ENCODE results near the gene SP5.
"Not testable (repeated sequence)": the region's sequence is repeated elsewhere in the genome, so short reads cannot be mapped to it uniquely, and the experiment has no call there.

SP5 gene

GRCh38 chr2:170711196-170711773, 3.9 kb upstream of the SP5 start:
- no peak for DNase-seq (ENCODE audit: low spot score)

DNA sequence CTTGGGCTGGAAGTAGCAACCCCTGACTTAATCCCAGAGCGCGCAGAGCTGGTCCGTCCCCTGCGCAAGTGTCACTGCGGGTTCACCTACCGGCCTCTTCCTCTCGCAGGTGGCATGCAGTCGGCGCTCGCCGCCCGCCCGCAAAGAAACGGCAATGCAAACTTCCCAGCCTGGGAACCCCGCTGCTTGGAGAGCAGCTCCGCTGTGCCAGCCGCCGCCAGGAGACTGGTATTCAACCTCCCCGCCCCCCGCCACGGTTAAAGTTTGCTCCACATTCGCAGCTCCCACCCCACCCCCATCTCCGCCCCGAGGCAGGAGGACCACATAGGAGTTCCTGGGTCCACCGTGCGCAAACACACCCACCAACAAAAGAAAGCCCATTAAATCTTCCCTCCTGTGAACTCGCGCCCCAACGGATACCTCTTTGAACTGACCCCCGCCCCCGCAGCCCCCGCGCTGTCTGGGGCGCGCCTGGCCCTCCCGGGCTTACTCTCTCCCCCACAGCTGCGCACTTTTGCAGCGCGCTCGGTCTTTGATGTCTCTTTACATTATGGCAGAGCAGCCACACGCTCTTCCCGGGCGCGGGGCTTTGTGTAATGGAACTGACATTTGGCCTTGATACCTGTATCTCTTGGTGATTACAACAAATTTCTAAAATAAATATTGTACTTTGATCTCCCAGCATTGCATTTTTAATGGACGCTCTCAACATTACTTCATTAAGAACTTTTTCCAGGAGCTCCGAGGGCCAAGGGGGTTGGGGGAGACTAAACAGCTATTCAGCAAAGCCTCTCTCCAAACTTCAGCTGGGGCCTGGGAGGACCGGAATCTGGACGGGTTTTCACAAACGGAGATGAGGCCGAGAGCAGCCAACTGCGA, 3.1 kb upstream of the SP5 start:
- DNase-seq (ENCODE audit: low spot score) = no peak

- DNase-seq (ENCODE audit: low spot score) = no peak
These were observed 2.2 kb upstream of the SP5 start for GRCh38 chr2:170712653-170713542.

DNA sequence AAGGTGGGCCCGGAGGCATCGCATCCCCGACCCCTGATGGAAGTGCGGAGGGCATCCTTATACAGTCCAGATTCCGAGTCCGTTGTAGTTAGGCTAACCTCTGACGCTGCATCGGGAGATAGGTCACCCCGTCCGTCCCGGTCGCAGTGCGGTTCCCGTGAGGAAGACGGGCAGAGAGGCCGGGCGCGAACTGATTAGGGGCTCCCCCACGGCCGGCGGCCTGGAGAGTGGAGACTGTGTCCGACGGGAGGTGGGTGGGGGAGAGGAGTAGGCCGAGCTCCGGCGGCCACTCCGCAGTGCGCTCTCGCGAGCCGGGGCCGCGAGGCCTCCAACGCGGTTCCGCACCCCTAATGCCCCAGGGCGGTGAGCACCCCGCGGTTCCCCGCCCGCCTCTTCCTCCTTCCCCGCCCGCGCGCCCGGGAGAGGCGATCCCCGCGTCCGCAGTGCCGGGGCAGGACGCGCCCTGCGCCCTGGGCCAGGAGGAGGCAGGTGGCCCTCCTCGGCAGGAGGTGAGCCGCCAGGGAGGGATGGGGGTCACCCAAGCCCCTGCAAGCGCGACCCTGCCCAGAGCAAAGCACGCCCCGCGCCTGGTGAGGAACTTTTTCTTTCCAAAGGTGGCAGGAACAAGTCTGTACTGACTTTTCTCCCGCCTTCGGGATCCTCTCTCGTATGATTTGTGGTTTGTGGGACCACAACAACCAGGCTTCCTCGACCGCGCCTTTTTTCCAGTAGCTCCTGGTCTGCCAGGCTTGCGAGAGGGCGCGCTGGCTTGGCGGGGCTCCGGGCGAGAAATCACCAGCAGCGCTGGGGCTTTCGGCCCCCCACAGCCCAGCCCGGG, 1.4 kb upstream of the SP5 start:
- DNase-seq (ENCODE audit: low spot score) = no peak

- DNase-seq (ENCODE audit: low spot score) = peak; percentile 26
These were observed 616 bp upstream of the SP5 start for GRCh38 chr2:170714381-170715061.

- no peak for DNase-seq (ENCODE audit: low spot score)
These were observed 1.0 kb downstream of the SP5 start for GRCh38 chr2:170715932-170716777.

- DNase-seq (ENCODE audit: low spot score) = peak; percentile 58
These were observed 1.9 kb downstream of the SP5 start for GRCh38 chr2:170716851-170717598.

GRCh38 chr2:170717599-170717963, 2.4 kb downstream of the SP5 start:
- no peak for DNase-seq (ENCODE audit: low spot score)

DNA sequence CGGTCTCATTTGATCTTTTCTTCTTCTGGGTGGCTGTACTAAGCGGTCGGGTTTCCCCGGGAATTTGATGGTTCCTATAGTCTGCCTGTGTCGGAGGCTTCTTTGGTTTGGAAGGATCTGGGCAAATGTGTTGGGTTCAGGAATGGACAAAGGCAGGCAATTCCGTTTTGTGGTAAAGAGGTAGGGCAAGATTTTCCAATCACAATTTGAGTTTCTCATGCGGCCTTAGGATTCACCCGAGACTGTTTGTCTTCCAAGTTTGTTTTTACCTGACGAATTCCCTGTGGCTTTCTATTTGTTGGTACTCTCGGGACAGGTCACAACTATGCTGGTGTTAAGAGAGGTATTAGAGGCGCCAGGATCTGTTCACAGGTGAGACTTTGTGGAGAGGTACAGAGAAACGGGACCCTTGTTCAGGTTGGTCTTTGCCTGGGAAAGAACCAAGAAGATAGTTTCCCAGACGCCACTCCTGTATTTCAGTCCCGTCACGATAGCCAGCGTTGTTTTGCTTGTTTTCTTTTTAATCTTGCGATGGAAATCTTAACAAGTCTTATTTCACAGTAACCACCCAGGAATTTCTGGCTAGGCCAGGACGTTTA, 3.0 kb downstream of the SP5 start:
- no peak for DNase-seq (ENCODE audit: low spot score)

GRCh38 chr2:170719810-170720209, 4.7 kb downstream of the SP5 start:
- no peak for DNase-seq (ENCODE audit: low spot score)

- no peak for DNase-seq (ENCODE audit: low spot score)
These were observed 6.5 kb downstream of the SP5 start for GRCh38 chr2:170721678-170722077.

- no peak for DNase-seq (ENCODE audit: low spot score)
These were observed 7.2 kb downstream of the SP5 start for GRCh38 chr2:170722301-170722700.

GRCh38 chr2:170723446-170723958, 8.4 kb downstream of the SP5 start:
- DNase-seq (ENCODE audit: low spot score) = no peak

DNA sequence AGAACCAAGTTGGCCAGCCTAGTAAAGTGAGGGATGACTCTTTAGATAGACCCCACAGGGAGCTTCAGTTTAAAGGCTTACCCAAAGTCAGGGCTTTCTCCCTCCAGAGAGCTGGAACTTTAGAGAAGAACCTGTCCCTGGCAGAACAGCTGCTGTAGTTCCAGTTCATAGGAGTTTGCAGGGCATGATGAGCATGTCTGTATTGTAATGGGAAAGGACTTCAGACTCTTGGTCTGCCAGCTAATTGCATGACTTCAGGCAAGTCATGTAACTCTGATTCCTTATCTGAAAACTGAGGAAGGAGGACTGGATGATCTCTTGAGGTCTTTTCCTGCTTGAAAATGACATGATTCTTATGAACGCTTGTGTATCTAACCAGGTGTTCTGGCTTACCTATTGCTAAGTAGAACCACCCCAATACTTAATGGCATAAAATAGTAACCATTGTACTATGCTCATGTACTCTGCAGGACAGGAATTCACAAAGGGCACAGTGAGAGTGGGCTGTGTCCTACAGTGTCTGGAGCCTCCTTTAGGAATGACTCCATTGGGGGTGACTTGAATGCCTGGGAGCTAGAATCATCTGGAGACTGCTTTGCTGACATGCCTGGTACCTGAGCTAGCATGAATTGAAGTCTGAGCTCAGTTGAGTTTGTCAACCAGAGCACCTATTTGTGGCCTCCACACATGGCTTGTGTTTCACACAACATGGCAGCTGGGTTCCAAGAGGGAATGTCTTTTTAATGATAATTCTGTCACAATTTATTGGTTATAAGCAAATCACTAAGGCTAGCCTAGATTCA, 18.9 kb downstream of the SP5 start:
- peak; percentile 47 for DNase-seq (ENCODE audit: low spot score)

- DNase-seq (ENCODE audit: low spot score) = not testable (repeated sequence)
These were observed 19.5 kb downstream of the SP5 start for GRCh38 chr2:170734601-170735000.

GRCh38 chr2:170736628-170737027, 21.5 kb downstream of the SP5 start:
- DNase-seq (ENCODE audit: low spot score) = no peak

DNA sequence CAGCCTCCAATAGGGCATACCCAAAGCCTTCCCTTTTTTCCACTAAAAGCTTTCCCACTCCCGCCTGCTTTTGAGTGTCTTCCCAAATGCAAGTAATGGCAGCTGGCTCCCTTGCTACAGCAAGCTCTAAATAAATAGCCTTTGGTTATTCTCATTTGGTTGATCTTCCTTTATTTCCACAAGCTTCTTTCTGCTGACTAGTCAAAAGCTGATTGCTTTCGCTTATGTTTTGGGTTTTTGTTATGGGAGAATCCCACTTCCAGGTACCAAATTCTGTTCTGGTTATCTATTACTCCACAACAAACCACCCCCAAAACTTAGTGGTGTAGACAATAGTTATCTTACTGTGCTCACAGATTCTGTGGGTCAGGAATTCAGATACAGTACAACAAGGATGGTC, 22.3 kb downstream of the SP5 start:
- DNase-seq (ENCODE audit: low spot score) = no peak

DNA sequence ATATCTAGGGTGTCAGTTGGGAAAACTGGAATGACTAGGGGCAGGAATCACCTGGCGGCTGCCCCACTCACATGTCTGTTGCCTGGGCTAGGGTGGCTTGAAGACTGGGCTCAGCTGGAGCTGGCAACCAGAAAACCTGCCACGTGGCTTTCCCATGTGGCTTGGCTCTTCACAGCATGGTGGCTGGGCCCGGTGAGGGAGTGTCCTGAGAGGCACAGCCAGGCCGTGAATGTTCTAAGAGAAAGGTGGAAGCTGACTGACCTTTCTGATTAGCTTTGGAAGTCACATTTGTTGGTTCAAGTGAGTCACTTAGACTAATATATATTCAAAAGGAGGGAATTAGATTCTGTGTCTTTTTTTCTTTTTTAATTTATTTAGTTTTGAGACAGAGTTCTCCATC, 22.7 kb downstream of the SP5 start:
- peak; percentile 28 for DNase-seq (ENCODE audit: low spot score)

All from kidney tubule cell (primary cell).